Measurements from ENCODE around the gene CUEDC1. TPM values are rescaled to one million over a fixed set of nuclear protein-coding genes. Genes with fewer than 3 reads are reported as not detected.
A peak's percentile ranks its signal among the peaks of the same experiment; 100 is the strongest.

Gene CUEDC1
- total and polyA plus RNA-seq, 3 experiments from 2014 or later = 0.33 to 0.73 TPM; not detected in 1

DNA sequence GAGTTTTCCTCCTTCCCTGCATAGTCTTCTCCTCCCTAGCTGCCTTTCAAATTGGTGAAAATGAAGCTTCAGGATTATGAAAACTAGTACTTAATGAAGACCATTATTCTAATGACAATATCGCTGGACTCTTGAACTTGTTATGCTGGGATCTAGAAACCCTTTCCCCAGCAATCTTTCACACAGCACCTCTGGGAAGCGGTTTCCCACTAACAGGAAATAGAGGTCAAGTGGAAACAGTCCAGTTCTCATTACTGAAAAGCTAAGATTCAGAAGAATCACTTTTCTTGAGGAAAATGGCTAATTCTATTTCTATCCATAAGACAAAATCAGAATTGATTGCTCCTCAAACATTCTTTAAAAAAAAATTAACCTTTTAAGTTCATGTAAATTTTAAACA, 34.8 kb upstream of the CUEDC1 start:
- Histone ChIP-seq H3K27me3 (ENCODE audit: insufficient read depth, low read length, poor library complexity, severe bottlenecking) (no peaks in the 10 kb centered on the region), H3K27ac (ENCODE audit: low read depth, low read length) (no peak overlapping the region), H3K4me1 (ENCODE audit: insufficient read depth, low read length) (peaks cover 38% of the 10 kb centered on the region), H3K4me3 (ENCODE audit: low read length) (no peak overlapping the region), H3K36me3 (ENCODE audit: insufficient read depth, low read length) (no peaks in the 10 kb centered on the region), H3K9me3 (ENCODE audit: low read length) (no peaks in the 10 kb centered on the region)
- H3K27me3 Mint-ChIP-seq = peaks cover 0 to 2% of the 10 kb centered on the region in 2 donors
- H3K4me3 Mint-ChIP-seq = peak overlapping the region; percentile 9 to 95 (median 91)
- ChIA-PET POLR2A (interaction anchor here (1.2 kb wide), 1 partner anchor 17 kb away, joined by 6 read pairs; the partner anchor contains the start of gene SRSF1), CTCF (interaction anchor here (1.9 to 3.2 kb wide), 3 partner anchors 10 to 130 kb away, joined by 6 to 18 read pairs (median 6); partner anchors contain the start of gene SRSF1)
- H3K36me3 Mint-ChIP-seq = peaks cover 0 to 16% (median 0%) of the 10 kb centered on the region in 3 donors
- H3K4me1 Mint-ChIP-seq = peaks cover 47 to 64% (median 56%) of the 10 kb centered on the region in 3 donors
- H3K9me3 Mint-ChIP-seq = no peaks in the 10 kb centered on the region
- DNase-seq = no peak
- peak overlapping the region in 5 of 8 donors; percentile 21 to 87 (median 50) for H3K27ac Mint-ChIP-seq

GRCh38 chr17:57988301-57989250, 33.4 kb upstream of the CUEDC1 start:
- peaks cover 0 to 2% of the 10 kb centered on the region in 2 donors for H3K27me3 Mint-ChIP-seq
- DNase-seq = peak in 4 of 5 donors; percentile 56 to 80 (median 72)
- peak overlapping the region; percentile 68 to 94 (median 90) for H3K27ac Mint-ChIP-seq
- H3K4me1 ChIP-seq (ENCODE audit: insufficient read depth, low read length) = peaks cover 47% of the 10 kb centered on the region
- peak overlapping the region; percentile 59 for H3K27ac ChIP-seq (ENCODE audit: low read depth, low read length)
- no peaks in the 10 kb centered on the region for H3K27me3 ChIP-seq (ENCODE audit: insufficient read depth, low read length, poor library complexity, severe bottlenecking)
- ChIA-PET CTCF (interaction anchor here (1.1 to 3.2 kb wide), 3 partner anchors 12 to 18 kb away, joined by 4 to 18 read pairs (median 6); partner anchors contain the start of gene SRSF1), POLR2A (interaction anchor here (0.6 to 1.3 kb wide), 5 partner anchors 11 to 168 kb away, joined by 3 to 18 read pairs (median 4); partner anchors contain the start of gene SRSF1)
- peaks cover 0 to 30% (median 0%) of the 10 kb centered on the region in 3 donors for H3K36me3 Mint-ChIP-seq
- peak overlapping the region; percentile 84 for H3K4me3 ChIP-seq (ENCODE audit: low read length)
- H3K9me3 Mint-ChIP-seq = no peaks in the 10 kb centered on the region
- peak overlapping the region; percentile 88 to 98 (median 94) for H3K4me3 Mint-ChIP-seq
- H3K4me1 Mint-ChIP-seq = peaks cover 53 to 64% (median 57%) of the 10 kb centered on the region in 3 donors
- H3K36me3 ChIP-seq (ENCODE audit: insufficient read depth, low read length) = no peaks in the 10 kb centered on the region
- no peaks in the 10 kb centered on the region for H3K9me3 ChIP-seq (ENCODE audit: low read length)

DNA sequence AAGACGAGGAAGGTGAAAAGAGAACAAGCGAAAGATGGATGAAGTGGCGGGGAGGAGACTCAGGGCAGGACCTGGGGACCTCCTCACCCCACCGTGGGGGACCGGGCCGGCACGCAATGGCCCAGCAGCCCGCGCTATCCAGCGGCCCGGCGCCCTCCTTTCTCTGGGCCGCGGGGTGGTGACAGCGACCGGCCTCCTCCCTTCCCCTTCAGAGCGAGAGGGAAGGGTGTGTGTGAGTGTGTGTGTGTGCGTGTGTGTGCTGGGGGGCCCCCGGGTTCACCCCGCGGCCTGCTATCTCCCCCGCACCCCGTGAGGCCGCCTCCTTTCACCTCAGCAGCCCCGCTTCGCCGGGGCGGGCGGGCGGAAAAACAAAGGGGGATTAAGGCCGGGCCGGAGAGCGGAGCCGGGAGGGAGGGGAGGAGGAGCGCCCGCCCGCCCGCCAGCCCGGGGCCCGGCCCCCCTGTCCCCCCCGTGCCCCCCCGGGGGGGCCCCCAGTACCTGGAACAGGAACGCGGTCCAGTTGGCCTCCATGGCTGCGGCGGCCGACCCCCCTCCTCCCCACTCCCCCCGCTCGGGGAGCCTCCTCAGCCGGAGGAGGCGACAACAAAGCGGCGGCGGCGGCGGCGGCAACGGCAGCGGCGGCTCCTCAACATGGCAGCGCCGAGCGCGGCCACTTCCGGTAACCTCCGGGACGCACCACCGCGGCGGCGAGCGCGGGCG, 32.5 kb upstream of the CUEDC1 start, which contains the start of gene VEZF1:
TSS of gene VEZF1 (minus strand) at position 674 of the 720 bp plus-strand sequence. CDS start at position 531, 143 bp downstream.
- Mint-ChIP-seq H3K4me1 (peaks cover 59 to 67% (median 62%) of the 10 kb centered on the region in 3 donors), H3K36me3 (peaks cover 0 to 38% (median 0%) of the 10 kb centered on the region in 3 donors), H3K27ac (peak within 1 kb of the TSS; percentile 87 to 96 (median 94)), H3K9me3 (no peaks in the 10 kb centered on the region), H3K4me3 (peak within 1 kb of the TSS; percentile 94 to 98 (median 94)), H3K27me3 (peaks cover 0 to 2% of the 10 kb centered on the region in 2 donors)
- H3K27me3 ChIP-seq (ENCODE audit: insufficient read depth, low read length, poor library complexity, severe bottlenecking) = no peaks in the 10 kb centered on the region
- peak; percentile 68 to 85 (median 75) for DNase-seq
- H3K27ac ChIP-seq (ENCODE audit: low read depth, low read length) = peak within 1 kb of the TSS; percentile 59
- peak within 1 kb of the TSS; percentile 84 for H3K4me3 ChIP-seq (ENCODE audit: low read length)
- ChIA-PET CTCF (interaction anchor here (1.1 to 3.2 kb wide), 4 partner anchors 9 to 19 kb away, joined by 3 to 18 read pairs (median 7); partner anchors contain the start of gene SRSF1), POLR2A (interaction anchor here (0.7 to 1.8 kb wide), 5 partner anchors 11 to 127 kb away, joined by 3 to 18 read pairs (median 6); partner anchors contain the start of gene SRSF1)
- H3K36me3 ChIP-seq (ENCODE audit: insufficient read depth, low read length) = peaks cover 4% of the 10 kb centered on the region
- peaks cover 48% of the 10 kb centered on the region for H3K4me1 ChIP-seq (ENCODE audit: insufficient read depth, low read length)
- H3K9me3 ChIP-seq (ENCODE audit: low read length) = no peaks in the 10 kb centered on the region

DNA sequence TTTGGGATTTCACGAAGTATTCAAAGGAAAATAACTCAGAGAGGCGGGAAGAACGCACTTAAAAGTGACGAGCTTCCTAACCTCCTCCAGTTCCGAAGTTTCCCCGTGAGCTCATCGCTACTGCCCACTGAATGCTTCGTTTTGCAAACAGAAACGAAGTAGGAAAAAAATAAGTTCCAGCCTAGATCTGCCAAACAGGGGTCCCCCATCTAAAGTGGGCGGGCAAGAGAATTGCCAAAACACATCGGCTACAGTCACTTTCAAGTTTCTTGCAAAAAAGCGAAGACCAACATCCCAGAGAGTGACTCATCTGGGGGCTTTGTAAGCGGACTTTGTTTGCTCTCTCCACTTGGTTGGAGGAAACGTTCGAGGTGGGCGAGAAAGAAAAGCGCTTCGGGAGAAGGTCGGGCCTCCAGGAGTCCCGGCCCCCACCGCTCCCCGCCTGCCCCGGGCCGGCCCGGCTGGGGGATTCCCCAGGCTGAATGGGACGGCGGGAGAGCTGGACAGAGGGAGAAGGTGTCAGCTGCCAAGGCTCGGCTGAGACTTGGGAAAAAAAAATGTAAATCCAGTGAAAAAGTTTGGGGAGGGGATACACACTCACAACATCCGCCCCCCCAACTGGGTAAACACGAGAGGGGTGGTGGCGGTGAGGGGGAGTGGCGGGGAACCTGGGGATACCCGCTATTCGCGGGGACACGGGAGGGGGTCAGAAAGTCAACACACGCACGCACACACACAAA, 31.8 kb upstream of the CUEDC1 start:
- Histone ChIP-seq H3K4me1 (ENCODE audit: insufficient read depth, low read length) (peaks cover 51% of the 10 kb centered on the region), H3K9me3 (ENCODE audit: low read length) (no peaks in the 10 kb centered on the region), H3K27ac (ENCODE audit: low read depth, low read length) (peak overlapping the region; percentile 47), H3K36me3 (ENCODE audit: insufficient read depth, low read length) (peaks cover 4% of the 10 kb centered on the region), H3K27me3 (ENCODE audit: insufficient read depth, low read length, poor library complexity, severe bottlenecking) (no peaks in the 10 kb centered on the region), H3K4me3 (ENCODE audit: low read length) (peak overlapping the region; percentile 67)
- peak overlapping the region; percentile 78 to 96 (median 94) for H3K27ac Mint-ChIP-seq
- H3K27me3 Mint-ChIP-seq = peaks cover 0 to 2% of the 10 kb centered on the region in 2 donors
- peak overlapping the region; percentile 92 to 98 (median 94) for H3K4me3 Mint-ChIP-seq
- POLR2A ChIA-PET = interaction anchor here (0.9 to 1.8 kb wide), 2 partner anchors 20 to 184 kb away, joined by 6 to 9 read pairs; partner anchors contain the start of gene SRSF1
- peaks cover 61 to 68% (median 64%) of the 10 kb centered on the region in 3 donors for H3K4me1 Mint-ChIP-seq
- peak in 4 of 5 donors; percentile 20 to 52 (median 32) for DNase-seq
- CTCF ChIA-PET = interaction anchor here (1.1 to 2.6 kb wide), 8 partner anchors 8 to 137 kb away, joined by 3 to 10 read pairs (median 4); partner anchors contain the start of genes MRPS23 and SRSF1
- no peaks in the 10 kb centered on the region for H3K9me3 Mint-ChIP-seq
- peaks cover 0 to 45% (median 5%) of the 10 kb centered on the region in 3 donors for H3K36me3 Mint-ChIP-seq

- Histone ChIP-seq H3K27ac (ENCODE audit: low read depth, low read length) (no peak overlapping the region), H3K4me1 (ENCODE audit: insufficient read depth, low read length) (peaks cover 55% of the 10 kb centered on the region), H3K4me3 (ENCODE audit: low read length) (no peak overlapping the region), H3K27me3 (ENCODE audit: insufficient read depth, low read length, poor library complexity, severe bottlenecking) (no peaks in the 10 kb centered on the region), H3K36me3 (ENCODE audit: insufficient read depth, low read length) (peaks cover 10% of the 10 kb centered on the region), H3K9me3 (ENCODE audit: low read length) (no peaks in the 10 kb centered on the region)
- peaks cover 70 to 80% (median 76%) of the 10 kb centered on the region in 3 donors for H3K4me1 Mint-ChIP-seq
- POLR2A ChIA-PET = interaction anchor here (0.7 kb wide), 1 partner anchor 1000 kb away, joined by 3 read pairs; no protein-coding TSS in a partner anchor
- CTCF ChIA-PET = interaction anchor here (0.8 to 2.6 kb wide), 5 partner anchors 10 to 127 kb away, joined by 3 to 10 read pairs (median 4); no protein-coding TSS in a partner anchor
- DNase-seq = no peak
- no peaks in the 10 kb centered on the region for H3K9me3 Mint-ChIP-seq
- H3K27ac Mint-ChIP-seq = peak overlapping the region in 5 of 8 donors; percentile 12 to 96 (median 45)
- H3K36me3 Mint-ChIP-seq = peaks cover 0 to 59% (median 11%) of the 10 kb centered on the region in 3 donors
- H3K27me3 Mint-ChIP-seq = peaks cover 0 to 2% of the 10 kb centered on the region in 2 donors
- peak overlapping the region; percentile 17 to 98 (median 62) for H3K4me3 Mint-ChIP-seq
Measured at GRCh38 chr17:57985675-57985974, 30.4 kb upstream of the CUEDC1 start.

GRCh38 chr17:57984936-57985674, 29.9 kb upstream of the CUEDC1 start:
- peaks cover 74 to 84% (median 81%) of the 10 kb centered on the region in 3 donors for H3K4me1 Mint-ChIP-seq
- Histone ChIP-seq H3K4me3 (ENCODE audit: low read length) (no peak overlapping the region), H3K36me3 (ENCODE audit: insufficient read depth, low read length) (peaks cover 15% of the 10 kb centered on the region), H3K9me3 (ENCODE audit: low read length) (no peaks in the 10 kb centered on the region), H3K27me3 (ENCODE audit: insufficient read depth, low read length, poor library complexity, severe bottlenecking) (no peaks in the 10 kb centered on the region), H3K27ac (ENCODE audit: low read depth, low read length) (no peak overlapping the region), H3K4me1 (ENCODE audit: insufficient read depth, low read length) (peaks cover 55% of the 10 kb centered on the region)
- CTCF ChIA-PET = interaction anchor here (0.6 to 2.6 kb wide), 3 partner anchors 15 to 127 kb away, joined by 3 to 10 read pairs (median 3); no protein-coding TSS in a partner anchor
- H3K36me3 Mint-ChIP-seq = peaks cover 0 to 64% (median 14%) of the 10 kb centered on the region in 3 donors
- POLR2A ChIA-PET = interaction anchor here (0.7 kb wide), 1 partner anchor 999 kb away, joined by 3 read pairs; no protein-coding TSS in a partner anchor
- H3K9me3 Mint-ChIP-seq = no peaks in the 10 kb centered on the region
- no peak for DNase-seq
- H3K4me3 Mint-ChIP-seq = peak overlapping the region; percentile 55 to 98 (median 64)
- H3K27me3 Mint-ChIP-seq = peaks cover 0 to 2% of the 10 kb centered on the region in 2 donors
- H3K27ac Mint-ChIP-seq = peak overlapping the region in 7 of 8 donors; percentile 32 to 96 (median 45)

All from CD8-positive, alpha-beta memory T cell (primary cell).